Kidney (tissue), 14 donors: ENCODE measurements around the gene GPRC5D. TPM values are rescaled to one million over a fixed set of nuclear protein-coding genes. Genes with fewer than 3 reads are reported as not detected.

ENCODE experiments used
- DNase-seq, 5 donors: peaks; one replicate each; pipeline ENCODE4 v3.0.0-alpha.2; 2013 to 2020
- FAIRE-seq: peaks from 2 replicates; lab custom pipeline; 2012; peaks lifted over from hg19 to GRCh38; lab: Jason Lieb, UNC
- H3K27ac ChIP-seq, 2 donors: one replicate each; pipeline ENCODE4 v1.7.0; 2013; ENCODE audit warnings: low read depth in 2 of 2, low read length in 2 of 2, inconsistent platforms in 1 of 2
- H3K27me3 ChIP-seq: one replicate; pipeline ENCODE4 v1.7.1; 2013; ENCODE audit warnings: low read length, inconsistent platforms; ENCODE audit not compliant: control insufficient read depth, insufficient read depth
- H3K36me3 ChIP-seq, 3 donors: one replicate each; pipeline versions ENCODE4 v1.7.0 to v1.7.1; 2013; ENCODE audit warnings: low read length in 3 of 3, control low read depth in 1 of 3, inconsistent platforms in 1 of 3; ENCODE audit not compliant: insufficient read depth in 3 of 3, control insufficient read depth in 2 of 3
- H3K4me1 ChIP-seq, 3 donors: one replicate each; pipeline versions ENCODE4 v1.7.0 to v1.7.1; 2013; ENCODE audit warnings: low read length in 3 of 3, inconsistent platforms in 1 of 3, low read depth in 1 of 3; ENCODE audit not compliant: control insufficient read depth in 2 of 3, insufficient read depth in 2 of 3
- H3K4me3 ChIP-seq, 3 donors: one replicate each; pipeline versions ENCODE4 v1.7.0 to v1.8.1; 2013; ENCODE audit warnings: low read length in 3 of 3, control low read depth in 1 of 3, inconsistent platforms in 1 of 3
- H3K9ac ChIP-seq, 3 donors: one replicate each; pipeline versions ENCODE4 v1.7.0 to v1.7.1; 2013; ENCODE audit warnings: low read length in 3 of 3, control low read depth in 1 of 3, inconsistent platforms in 1 of 3
- H3K9me3 ChIP-seq, 3 donors: one replicate each; pipeline versions ENCODE4 v1.7.0 to v1.7.1; 2013; ENCODE audit warnings: low read length in 3 of 3, control low read depth in 1 of 3, inconsistent platforms in 1 of 3; ENCODE audit not compliant: control insufficient read depth in 2 of 3, insufficient read depth in 1 of 3
- CTCF ChIP-seq: IDR thresholded peaks from 3 replicates; pipeline ENCODE4 v1.5.1; 2012; ENCODE audit warnings: mild to moderate bottlenecking, moderate library complexity, borderline replicate concordance; ENCODE audit not compliant: insufficient read depth; ENCODE audit errors: extremely low read depth
- intact Hi-C: fragments of 100-400 bp; cut with DNase I; formaldehyde crosslinking; loops from one replicate; pipeline ENCODE4 v1.11.1; 2022
- polyA plus RNA-seq: library from polyadenylated mRNA; stranded (reverse); fragments of 350-450 nt; fragmentation: Illumina TruSeq; extraction: RNeasy Lipid Tissue Mini Kit (QIAGEN cat#74804); gene quantifications from one replicate; pipeline ENCODE4 v1.2.3, GENCODE V29; 2014; ENCODE audit warnings: low read depth, low replicate concordance; ENCODE audit not compliant: insufficient read depth
- total RNA-seq: library from RNA; stranded (reverse); fragmentation: NEBNext Ultra II Directional; extraction: Animal tissue kit (Norgen Biotek cat#: 25700); gene quantifications from one replicate; pipeline ENCODE4 v1.2.1, GENCODE V29; 2021
- donor health status: control.
- donor health status: control.
- donor health status: control.
- donor health status: control.
- donor health status: control.
- donor health status: DM: yes; HTN: yes; CAD: no.
- donor health status: Normal renal cell carcinoma (clear cell type).

Gene GPRC5D
- total and polyA plus RNA-seq, 2 donors from 2014 or later = 0.25 TPM; not detected in 1

GRCh38 chr12:12903642-12904609, 48.0 kb downstream of the GPRC5D start:
- Histone ChIP-seq H3K4me1 (no peaks in the 10 kb centered on the region), H3K36me3 (no peaks in the 10 kb centered on the region), H3K27ac (no peak overlapping the region), H3K9me3 (no peaks in the 10 kb centered on the region), H3K27me3 (no peaks in the 10 kb centered on the region), H3K4me3 (no peak overlapping the region), H3K9ac (no peak overlapping the region)
- TF ChIP-seq CTCF = no peak
- DNase-seq = no peak
- no peak for FAIRE-seq
- intact Hi-C loops = no loop called here

GRCh38 chr12:12902036-12902435, 49.9 kb downstream of the GPRC5D start:
- intact Hi-C loops = no loop called here

GRCh38 chr12:12901158-12901791, 50.7 kb downstream of the GPRC5D start:
- FAIRE-seq (no peak), DNase-seq (peak in 1 of 5 donors; percentile 18)
- no peak overlapping the region for H3K4me3 ChIP-seq
- no peaks in the 10 kb centered on the region for H3K4me1 ChIP-seq
- intact Hi-C loops = no loop called here
- no peak overlapping the region for H3K27ac ChIP-seq
- H3K9ac ChIP-seq = no peak overlapping the region
- no peaks in the 10 kb centered on the region for H3K36me3 ChIP-seq
- no peaks in the 10 kb centered on the region for H3K9me3 ChIP-seq
- TF ChIP-seq CTCF = no peak
- H3K27me3 ChIP-seq = no peaks in the 10 kb centered on the region

More at GRCh38 chr12:12902036-12902435, 49.9 kb downstream of the GPRC5D start:
- H3K27ac ChIP-seq = no peak overlapping the region
- H3K36me3 ChIP-seq = no peaks in the 10 kb centered on the region
- no peaks in the 10 kb centered on the region for H3K9me3 ChIP-seq
- no peak for TF ChIP-seq CTCF
- no peaks in the 10 kb centered on the region for H3K4me1 ChIP-seq
- DNase-seq (no peak), FAIRE-seq (no peak)
- H3K9ac ChIP-seq = no peak overlapping the region
- no peak overlapping the region for H3K4me3 ChIP-seq
- H3K27me3 ChIP-seq = no peaks in the 10 kb centered on the region
